Omental fat pad (tissue), 4 donors: ENCODE results near the gene PRSS1. TPM values are rescaled to one million over a fixed set of nuclear protein-coding genes. Genes with fewer than 3 reads are reported as not detected.
"Not testable (repeated sequence)": the region's sequence is repeated elsewhere in the genome, so short reads cannot be mapped to it uniquely, and the experiment has no call there.

Experiments used
- ATAC-seq: fragments of 150-250 bp; one replicate; pipeline ENCODE4 v1.9.1; 2016; ENCODE audit warnings: mild to moderate bottlenecking, moderate library complexity; ENCODE audit not compliant: low FRiP score
- DNase-seq: peaks from one replicate; pipeline ENCODE4 v3.0.0-alpha.2; 2019; ENCODE audit warnings: low spot score
- CTCF ChIP-seq, 3 donors: fragments of 450-650 bp; IDR thresholded peaks; one replicate each; pipeline ENCODE4 v1.5.1; 2016 to 2017; ENCODE audit warnings: antibody characterized with exemption in 3 of 3, mild to moderate bottlenecking in 3 of 3, moderate library complexity in 2 of 3
- total RNA-seq, 4 donors: library from RNA; depleted of rRNA; stranded (reverse); fragments of >200 nt; gene quantifications; one replicate each; pipeline ENCODE4 v1.1.0, GENCODE V29; 2016

The PRSS1 gene
- total RNA-seq, 4 donors from 2014 or later = not detected

- ATAC-seq = no peak
- TF ChIP-seq CTCF (IDR thresholded peaks at IDR 0.05) = no peak
- no peak for DNase-seq
Observed at GRCh38 chr7:142771353-142771723, 22.1 kb downstream of the PRSS1 start.

DNA sequence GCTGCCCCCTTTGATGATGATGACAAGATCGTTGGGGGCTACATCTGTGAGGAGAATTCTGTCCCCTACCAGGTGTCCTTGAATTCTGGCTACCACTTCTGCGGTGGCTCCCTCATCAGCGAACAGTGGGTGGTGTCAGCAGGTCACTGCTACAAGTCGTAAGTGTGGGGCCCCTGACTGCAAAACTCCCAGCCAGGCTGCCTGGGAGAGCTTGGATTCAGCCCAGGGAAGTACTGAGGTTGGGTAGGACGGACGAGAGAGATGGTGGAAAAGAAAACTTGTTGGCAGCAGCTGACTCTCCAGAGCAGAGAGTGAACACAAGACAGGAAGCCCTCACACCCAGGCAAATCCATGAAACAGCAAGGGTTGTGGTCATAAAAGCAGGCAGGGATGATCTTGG is 22.8 kb downstream of the PRSS1 start:
- TF ChIP-seq CTCF (IDR thresholded peaks at IDR 0.05) = no peak
- DNase-seq = no peak
- no peak for ATAC-seq

DNA sequence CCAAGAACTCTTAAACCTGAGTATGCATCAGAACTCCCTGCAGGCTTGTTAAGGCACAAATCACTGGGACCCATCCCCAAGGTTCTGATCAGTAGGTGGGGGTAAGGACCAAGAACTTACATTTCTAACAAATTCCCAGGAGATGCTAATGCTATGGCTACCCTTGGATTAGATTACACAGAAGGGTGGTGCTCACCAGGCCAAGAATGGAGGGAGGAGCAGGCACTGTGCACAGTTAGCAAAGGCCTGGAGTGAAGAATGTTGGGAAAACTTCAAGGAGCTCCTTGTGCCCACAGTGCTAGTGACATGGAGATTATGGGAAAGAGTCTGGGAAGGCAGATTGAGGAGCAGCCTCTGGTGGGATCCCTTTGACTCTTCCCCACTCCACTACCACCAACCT is 23.4 kb downstream of the PRSS1 start:
- DNase-seq (no peak), ATAC-seq (no peak)
- no peak for TF ChIP-seq CTCF (IDR thresholded peaks at IDR 0.05)

DNA sequence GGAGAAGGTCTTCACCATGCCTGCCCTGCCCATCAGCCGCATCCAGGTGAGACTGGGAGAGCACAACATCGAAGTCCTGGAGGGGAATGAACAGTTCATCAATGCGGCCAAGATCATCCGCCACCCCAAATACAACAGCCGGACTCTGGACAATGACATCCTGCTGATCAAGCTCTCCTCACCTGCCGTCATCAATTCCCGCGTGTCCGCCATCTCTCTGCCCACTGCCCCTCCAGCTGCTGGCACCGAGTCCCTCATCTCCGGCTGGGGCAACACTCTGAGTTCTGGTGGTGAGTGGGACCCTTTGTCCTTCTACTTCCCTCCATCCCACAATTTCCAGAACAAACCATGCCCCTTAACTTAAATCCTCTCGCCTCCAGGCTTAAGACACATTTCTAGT is 24.0 kb downstream of the PRSS1 start:
- ATAC-seq = no peak
- no peak for DNase-seq
- TF ChIP-seq CTCF (IDR thresholded peaks at IDR 0.05) = no peak

DNA sequence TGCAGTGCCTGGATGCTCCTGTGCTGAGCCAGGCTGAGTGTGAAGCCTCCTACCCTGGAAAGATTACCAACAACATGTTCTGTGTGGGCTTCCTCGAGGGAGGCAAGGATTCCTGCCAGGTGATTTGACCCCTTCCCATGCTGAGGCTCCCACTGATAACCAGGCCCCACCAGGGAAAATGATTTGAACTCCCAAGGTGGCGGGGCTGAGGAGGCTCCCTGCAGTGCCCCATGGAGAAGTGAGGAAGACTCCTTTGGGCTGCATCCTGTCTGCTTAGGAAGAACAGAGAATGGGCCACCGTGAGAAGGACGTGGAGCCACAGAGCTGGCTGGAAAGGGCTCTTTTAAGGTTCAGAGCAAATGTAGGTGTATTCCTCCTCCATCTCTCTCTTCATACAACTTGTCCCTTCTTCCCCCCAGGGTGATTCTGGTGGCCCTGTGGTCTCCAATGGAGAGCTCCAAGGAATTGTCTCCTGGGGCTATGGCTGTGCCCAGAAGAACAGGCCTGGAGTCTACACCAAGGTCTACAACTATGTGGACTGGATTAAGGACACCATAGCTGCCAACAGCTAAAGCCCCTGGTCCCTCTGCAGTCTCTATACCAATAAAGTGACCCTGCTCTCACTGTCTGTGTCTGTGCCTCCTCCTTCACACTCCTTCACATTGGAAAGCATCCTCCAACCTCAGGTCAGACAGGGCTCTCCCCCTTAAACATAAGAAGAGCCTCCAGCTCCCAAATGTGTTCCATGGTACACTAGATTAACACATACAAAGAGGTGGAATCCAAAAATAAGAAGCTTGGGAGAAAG is 24.9 kb downstream of the PRSS1 start:
- no peak for ATAC-seq
- no peak for TF ChIP-seq CTCF (IDR thresholded peaks at IDR 0.05)
- no peak for DNase-seq

DNA sequence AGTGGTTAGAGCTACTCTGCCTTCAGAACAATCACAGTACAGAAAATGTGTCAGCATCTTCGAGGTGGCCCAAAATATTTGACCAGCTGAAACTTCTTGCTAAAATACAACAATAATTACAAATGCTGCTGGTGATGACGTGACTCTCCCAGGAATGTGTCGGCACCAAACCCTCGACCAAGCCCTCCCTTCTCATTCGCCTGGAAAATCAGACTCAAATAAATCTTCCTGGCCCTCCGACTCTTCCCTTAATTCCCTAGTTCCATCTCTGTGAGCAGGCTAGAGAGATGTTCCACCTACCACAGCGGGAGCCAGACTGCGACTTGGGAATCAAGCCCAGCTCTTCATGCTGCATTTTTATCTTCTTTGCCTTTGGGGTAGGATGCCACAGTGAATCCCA is 25.6 kb downstream of the PRSS1 start:
- DNase-seq (no peak), ATAC-seq (no peak)
- no peak for TF ChIP-seq CTCF (IDR thresholded peaks at IDR 0.05)

DNA sequence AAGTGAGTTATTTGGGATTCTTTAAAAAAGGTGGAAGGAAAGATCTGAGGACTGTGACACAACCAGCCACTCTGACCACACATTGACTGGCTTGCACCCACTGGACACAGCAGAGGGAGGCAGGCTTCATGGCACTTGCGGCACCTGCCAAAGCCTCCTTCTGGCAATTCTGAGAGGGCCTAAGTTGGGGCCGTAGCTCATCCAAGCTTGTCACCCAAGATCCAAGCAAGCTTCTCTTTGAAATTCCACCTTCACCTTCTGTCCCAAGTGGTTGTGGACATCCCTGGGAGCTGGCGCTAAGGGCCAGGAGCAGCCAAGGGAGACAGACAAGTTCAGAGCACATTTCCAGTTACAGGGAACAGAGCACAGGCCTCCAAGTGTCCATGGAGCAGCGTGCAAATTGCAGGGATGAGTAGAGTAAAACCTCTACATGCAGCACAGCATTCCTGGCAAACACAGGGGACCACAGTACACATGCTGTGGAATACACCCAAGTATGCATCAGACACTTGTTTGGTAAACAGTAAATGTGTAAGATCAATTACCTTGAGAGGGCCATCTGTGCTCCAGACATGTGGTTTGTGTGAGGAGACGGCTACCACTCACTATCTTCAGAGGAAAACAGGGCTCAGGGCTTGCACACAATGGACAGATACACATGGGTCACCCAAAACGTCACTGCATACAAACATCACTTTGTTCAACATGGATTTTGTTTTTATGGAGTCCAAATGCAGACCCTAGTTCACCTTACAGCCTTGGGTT is 26.3 kb downstream of the PRSS1 start:
- not testable (repeated sequence) for DNase-seq, ATAC-seq
